MCF 10A (cell line): ENCODE measurements around the gene DDX51. TPM values are rescaled to one million over a fixed set of nuclear protein-coding genes. Genes with fewer than 3 reads are reported as not detected.

Experiments used
- BruUV-seq: library from RNA; stranded (reverse); fragments of 400-500 nt; replicated peaks from 2 replicates; lab custom pipeline; 2021; lab: Mats Ljungman, UMichigan
- CTCF ChIA-PET: fragments of 300-600 bp; sonication (Branson Sonifier 250); formaldehyde crosslinking; extraction: SDS; loops from one replicate; lab custom pipeline; 2021; ENCODE audit warnings: antibody characterized with exemption, inconsistent platforms; lab: Yijun Ruan, JAX
- POLR2A ChIA-PET: fragments of 300-600, 350-650 bp; sonication (Branson Sonifier 250); formaldehyde crosslinking; extraction: SDS; loops from one replicate; lab custom pipeline; 2020; ENCODE audit warnings: antibody characterized with exemption, inconsistent platforms; lab: Yijun Ruan, JAX
- DNase-seq: peaks from one replicate; pipeline ENCODE4 v3.0.0-alpha.2; 2018; ENCODE audit not compliant: unreplicated experiment
- H3K27ac Mint-ChIP-seq: one replicate; pipeline ENCODE4 v1.8.0; 2022; ENCODE audit warnings: mild to moderate bottlenecking, low read depth, mixed read lengths; ENCODE audit not compliant: unreplicated experiment
- H3K27me3 Mint-ChIP-seq: one replicate; pipeline ENCODE4 v1.8.0; 2022; ENCODE audit warnings: mixed read lengths; ENCODE audit not compliant: insufficient read depth, unreplicated experiment
- H3K36me3 Mint-ChIP-seq: one replicate; pipeline ENCODE4 v1.8.0; 2022; ENCODE audit warnings: mild to moderate bottlenecking, moderate library complexity, mixed read lengths; ENCODE audit not compliant: insufficient read depth, unreplicated experiment
- H3K4me1 Mint-ChIP-seq: one replicate; pipeline ENCODE4 v1.8.0; 2022; ENCODE audit warnings: mixed read lengths; ENCODE audit not compliant: insufficient read depth, unreplicated experiment
- H3K4me3 Mint-ChIP-seq: one replicate; pipeline ENCODE4 v1.8.0; 2022; ENCODE audit warnings: mild to moderate bottlenecking, moderate library complexity, mixed read lengths; ENCODE audit not compliant: unreplicated experiment
- H3K9me3 Mint-ChIP-seq: one replicate; pipeline ENCODE4 v1.8.0; 2022; ENCODE audit warnings: mixed read lengths; ENCODE audit not compliant: unreplicated experiment
- CTCF ChIP-seq: fragments of 200-600 bp; IDR thresholded peaks from one replicate; pipeline ENCODE4 v1.8.0; 2022; ENCODE audit warnings: antibody characterized with exemption, mild to moderate bottlenecking; ENCODE audit not compliant: unreplicated experiment
- intact Hi-C: fragments of 100-400 bp; cut with micrococcal nuclease; formaldehyde crosslinking; loops from 2 replicates; pipeline ENCODE4 v1.14.1; 2022
- total RNA-seq: library from RNA; stranded (reverse); gene quantifications from 2 replicates; pipeline ENCODE4 v1.2.3, GENCODE V29; 2022

DDX51 gene
- total RNA-seq, 1 experiment from 2014 or later: 24.0 TPM

- Mint-ChIP-seq H3K9me3 (no peaks in the 10 kb centered on the region), H3K27ac (no peak overlapping the region), H3K27me3 (peaks cover 37% of the 10 kb centered on the region), H3K4me3 (peak overlapping the region; percentile 82), H3K4me1 (peaks cover 5% of the 10 kb centered on the region), H3K36me3 (no peaks in the 10 kb centered on the region)
- no peak for DNase-seq
- no peak for TF ChIP-seq CTCF
- intact Hi-C loops: no loop called here
- ChIA-PET CTCF (no interaction called here), POLR2A (no interaction called here)
- BruUV-seq: no TSS peak
Measured at GRCh38 chr12:132187646-132188450, 43.7 kb upstream of the DDX51 start.

GRCh38 chr12:132186857-132187620 is 42.9 kb upstream of the DDX51 start:
- H3K27ac Mint-ChIP-seq: no peak overlapping the region
- no peak overlapping the region for H3K4me3 Mint-ChIP-seq
- no peaks in the 10 kb centered on the region for H3K9me3 Mint-ChIP-seq
- intact Hi-C loops: no loop called here
- no peak for DNase-seq
- H3K36me3 Mint-ChIP-seq: no peaks in the 10 kb centered on the region
- ChIA-PET CTCF (no interaction called here), POLR2A (no interaction called here)
- no peak for TF ChIP-seq CTCF
- H3K27me3 Mint-ChIP-seq: peaks cover 45% of the 10 kb centered on the region
- H3K4me1 Mint-ChIP-seq: peaks cover 5% of the 10 kb centered on the region
- BruUV-seq: no TSS peak

- Mint-ChIP-seq H3K27me3 (peaks cover 52% of the 10 kb centered on the region), H3K4me1 (peaks cover 5% of the 10 kb centered on the region), H3K27ac (no peak overlapping the region), H3K36me3 (no peaks in the 10 kb centered on the region), H3K4me3 (no peak overlapping the region), H3K9me3 (peaks cover 6% of the 10 kb centered on the region)
- no peak for DNase-seq
- ChIA-PET POLR2A (interaction anchor here (0.6 to 1.4 kb wide), 4 partner anchors 22 to 395 kb away, joined by 3 to 4 read pairs (median 3); no protein-coding TSS in a partner anchor), CTCF (interaction anchor here (0.9 to 1.2 kb wide), 2 partner anchors 31 to 228 kb away, joined by 3 to 4 read pairs; no protein-coding TSS in a partner anchor)
- intact Hi-C loops: no loop called here
- TF ChIP-seq CTCF: no peak
- no TSS peak for BruUV-seq
Measured at GRCh38 chr12:132186208-132186856, 42.2 kb upstream of the DDX51 start.

- TF ChIP-seq CTCF: no peak
- intact Hi-C loops: no loop called here
- BruUV-seq: no TSS peak
- Mint-ChIP-seq H3K36me3 (no peaks in the 10 kb centered on the region), H3K4me1 (peaks cover 5% of the 10 kb centered on the region), H3K4me3 (no peak overlapping the region), H3K27me3 (peaks cover 59% of the 10 kb centered on the region), H3K27ac (no peak overlapping the region), H3K9me3 (peaks cover 11% of the 10 kb centered on the region)
- no peak for DNase-seq
- ChIA-PET CTCF (interaction anchor here (0.7 to 1.2 kb wide), 4 partner anchors 31 to 228 kb away, joined by 3 to 5 read pairs (median 4); no protein-coding TSS in a partner anchor), POLR2A (interaction anchor here (0.6 to 1.4 kb wide), 5 partner anchors 9 to 396 kb away, joined by 3 to 4 read pairs (median 3); no protein-coding TSS in a partner anchor)
Measured at GRCh38 chr12:132185705-132186104, 41.6 kb upstream of the DDX51 start.
